ENCODE results near the gene CASP12. TPM values are rescaled to one million over a fixed set of nuclear protein-coding genes. Genes with fewer than 3 reads are reported as not detected.

CASP12 gene
- total and polyA plus RNA-seq, 12 donors: 0.06 to 0.46 (median 0.33) TPM; not detected in 6

DNA sequence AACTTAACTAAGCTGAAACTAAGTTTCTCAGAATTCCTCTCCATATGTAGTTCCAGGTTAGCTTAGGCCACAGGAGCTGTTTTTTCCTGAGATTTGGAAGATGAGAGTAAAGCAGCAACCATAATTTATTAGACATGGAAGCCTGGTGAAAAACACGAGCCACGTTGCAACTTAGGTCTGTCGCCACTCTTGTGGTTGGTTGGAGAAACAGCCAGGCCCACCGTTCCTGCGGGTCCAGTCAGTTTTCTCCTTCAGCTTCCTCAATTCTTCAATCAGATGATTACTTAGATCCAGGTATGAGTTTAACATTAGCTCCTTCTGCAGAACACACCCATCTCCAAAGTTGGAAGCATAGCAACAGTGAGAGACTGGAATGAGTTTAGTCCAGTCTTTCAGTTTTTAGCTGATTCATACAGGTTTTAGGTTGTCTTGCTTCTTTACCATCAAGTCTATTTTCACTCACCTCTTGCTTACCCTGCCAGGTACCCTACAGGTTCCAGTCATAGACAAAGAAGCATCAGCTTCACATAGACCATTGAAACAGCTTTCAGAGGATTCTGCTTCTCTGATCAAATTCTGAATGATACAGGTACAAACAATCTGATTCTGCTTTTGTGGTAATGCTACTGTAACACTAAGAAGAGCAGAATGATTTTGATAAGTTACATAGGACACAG, 18.6 kb downstream of the CASP12 start:
- 94 to 95% methylated on average over 5 of the region's 5 CpGs for WGBS, 2 donors
- Histone ChIP-seq H3K27ac (no peak overlapping the region), H3K36me3 (no peaks in the 10 kb centered on the region), H3K27me3 (no peaks in the 10 kb centered on the region), H3K4me3 (no peak overlapping the region), H3K4me1 (peaks cover 0 to 10% (median 0%) of the 10 kb centered on the region in 9 donors), H3K9me3 (no peaks in the 10 kb centered on the region)
- DNase-seq: no peak
- ATAC-seq: no peak
- TF ChIP-seq, protein P1, sequence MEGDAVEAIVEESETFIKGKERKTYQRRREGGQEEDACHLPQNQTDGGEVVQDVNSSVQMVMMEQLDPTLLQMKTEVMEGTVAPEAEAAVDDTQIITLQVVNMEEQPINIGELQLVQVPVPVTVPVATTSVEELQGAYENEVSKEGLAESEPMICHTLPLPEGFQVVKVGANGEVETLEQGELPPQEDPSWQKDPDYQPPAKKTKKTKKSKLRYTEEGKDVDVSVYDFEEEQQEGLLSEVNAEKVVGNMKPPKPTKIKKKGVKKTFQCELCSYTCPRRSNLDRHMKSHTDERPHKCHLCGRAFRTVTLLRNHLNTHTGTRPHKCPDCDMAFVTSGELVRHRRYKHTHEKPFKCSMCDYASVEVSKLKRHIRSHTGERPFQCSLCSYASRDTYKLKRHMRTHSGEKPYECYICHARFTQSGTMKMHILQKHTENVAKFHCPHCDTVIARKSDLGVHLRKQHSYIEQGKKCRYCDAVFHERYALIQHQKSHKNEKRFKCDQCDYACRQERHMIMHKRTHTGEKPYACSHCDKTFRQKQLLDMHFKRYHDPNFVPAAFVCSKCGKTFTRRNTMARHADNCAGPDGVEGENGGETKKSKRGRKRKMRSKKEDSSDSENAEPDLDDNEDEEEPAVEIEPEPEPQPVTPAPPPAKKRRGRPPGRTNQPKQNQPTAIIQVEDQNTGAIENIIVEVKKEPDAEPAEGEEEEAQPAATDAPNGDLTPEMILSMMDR (IDR thresholded peaks at IDR 0.05): no peak
- intact Hi-C loops (cut with DNase I): no loop called here

- Histone ChIP-seq H3K27ac (peak overlapping the region in 1 of 10 donors; percentile 61), H3K4me1 (peaks cover 0 to 10% (median 0%) of the 10 kb centered on the region in 9 donors)
Measured at GRCh38 chr11:104876861-104877431, 21.3 kb downstream of the CASP12 start.

DNA sequence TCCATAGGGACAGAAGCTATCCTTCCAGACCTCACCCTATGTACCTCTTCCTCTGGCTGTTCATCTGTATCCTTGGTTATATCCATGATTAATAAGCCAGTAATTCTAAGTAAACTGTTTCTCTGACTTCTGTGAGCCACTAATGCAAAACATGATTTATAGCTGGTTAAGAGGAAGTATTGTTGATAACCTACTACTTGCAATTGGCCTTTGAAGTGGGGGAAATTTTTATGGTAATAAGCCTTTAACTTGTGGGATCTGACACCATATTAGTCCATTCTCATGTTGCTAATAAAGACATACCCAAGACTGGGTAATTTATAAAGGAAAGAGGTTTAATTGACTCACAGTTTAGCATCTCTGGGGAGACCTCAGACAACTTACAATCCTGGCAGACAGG, 21.9 kb downstream of the CASP12 start:
- H3K36me3 ChIP-seq: no peaks in the 10 kb centered on the region
- ATAC-seq: no peak
- TF ChIP-seq, protein P1 (IDR thresholded peaks at IDR 0.05): no peak
- peaks cover 0 to 10% (median 0%) of the 10 kb centered on the region in 9 donors for H3K4me1 ChIP-seq
- H3K4me3 ChIP-seq: no peak overlapping the region
- H3K27me3 ChIP-seq: no peaks in the 10 kb centered on the region
- H3K9me3 ChIP-seq: no peaks in the 10 kb centered on the region
- H3K27ac ChIP-seq: peak overlapping the region in 1 of 10 donors; percentile 61
- intact Hi-C loops (cut with DNase I): no loop called here
- DNase-seq: no peak

More at GRCh38 chr11:104876861-104877431, 21.3 kb downstream of the CASP12 start:
- TF ChIP-seq, protein P1 (IDR thresholded peaks at IDR 0.05): no peak
- intact Hi-C loops (cut with DNase I): no loop called here
- ATAC-seq: no peak
- Histone ChIP-seq H3K36me3 (no peaks in the 10 kb centered on the region), H3K27me3 (no peaks in the 10 kb centered on the region), H3K4me3 (no peak overlapping the region), H3K9me3 (no peaks in the 10 kb centered on the region)
- no peak for DNase-seq
- 59 to 79% methylated on average over 5 of the region's 5 CpGs for WGBS, 2 donors

DNA sequence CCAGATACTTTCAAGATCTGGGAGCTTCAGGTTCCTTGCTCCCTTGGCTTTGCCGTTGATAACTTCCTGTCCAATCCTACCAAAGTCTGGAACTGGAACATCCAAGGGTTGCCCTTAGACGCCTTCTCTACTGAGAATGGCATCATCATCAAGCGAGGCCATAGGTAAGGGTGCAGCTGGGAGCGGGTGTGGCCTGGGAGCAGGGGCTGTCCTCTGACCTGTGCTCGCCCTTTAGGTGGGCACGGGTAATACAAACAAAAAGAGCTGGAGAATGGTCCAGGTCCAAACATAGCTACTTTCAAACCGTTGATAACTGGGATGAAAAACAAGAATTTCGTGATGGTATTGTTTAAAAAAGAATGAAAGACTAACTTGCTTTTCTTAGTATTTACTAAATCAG, 25.0 kb downstream of the CASP12 start:
- ATAC-seq: no peak
- H3K36me3 ChIP-seq: no peaks in the 10 kb centered on the region
- peaks cover 0 to 10% (median 0%) of the 10 kb centered on the region in 9 donors for H3K4me1 ChIP-seq
- TF ChIP-seq, protein P1 (IDR thresholded peaks at IDR 0.05): no peak
- H3K4me3 ChIP-seq: no peak overlapping the region
- H3K9me3 ChIP-seq: peaks cover 0 to 6% (median 0%) of the 10 kb centered on the region in 11 donors
- 79% methylated on average over 8 of the region's 8 CpGs for WGBS, 2 donors
- H3K27me3 ChIP-seq: no peaks in the 10 kb centered on the region
- DNase-seq: no peak
- H3K27ac ChIP-seq: no peak overlapping the region
- intact Hi-C loops (cut with DNase I): no loop called here
